Fibroblast of villous mesenchyme (primary cell): Measurements from ENCODE around the gene DIPK1C. TPM values are rescaled to one million over a fixed set of nuclear protein-coding genes. Genes with fewer than 3 reads are reported as not detected.

ENCODE experiments used
- DNase-seq: peaks from one replicate; pipeline ENCODE4 v3.0.0-alpha.2; 2010; ENCODE audit warnings: low read depth
- H3K4me3 ChIP-seq: 2 replicates; pipeline ENCODE4 v1.5.1; 2011; ENCODE audit warnings: low read depth, mild to moderate bottlenecking, low read length
- total RNA-seq: library from RNA; depleted of rRNA; stranded (reverse); fragments of >200 nt; gene quantifications from 2 replicates; pipeline ENCODE4 v1.2.3, GENCODE V29; 2012
- TF ChIP-seq, protein P1 (sequence below): IDR thresholded peaks from 2 replicates; pipeline ENCODE4 v1.5.1; 2012; ENCODE audit warnings: low read depth, mild to moderate bottlenecking, low read length; ENCODE audit not compliant: insufficient read depth

DIPK1C gene
- total RNA-seq, 1 donor, result not detected

DNA sequence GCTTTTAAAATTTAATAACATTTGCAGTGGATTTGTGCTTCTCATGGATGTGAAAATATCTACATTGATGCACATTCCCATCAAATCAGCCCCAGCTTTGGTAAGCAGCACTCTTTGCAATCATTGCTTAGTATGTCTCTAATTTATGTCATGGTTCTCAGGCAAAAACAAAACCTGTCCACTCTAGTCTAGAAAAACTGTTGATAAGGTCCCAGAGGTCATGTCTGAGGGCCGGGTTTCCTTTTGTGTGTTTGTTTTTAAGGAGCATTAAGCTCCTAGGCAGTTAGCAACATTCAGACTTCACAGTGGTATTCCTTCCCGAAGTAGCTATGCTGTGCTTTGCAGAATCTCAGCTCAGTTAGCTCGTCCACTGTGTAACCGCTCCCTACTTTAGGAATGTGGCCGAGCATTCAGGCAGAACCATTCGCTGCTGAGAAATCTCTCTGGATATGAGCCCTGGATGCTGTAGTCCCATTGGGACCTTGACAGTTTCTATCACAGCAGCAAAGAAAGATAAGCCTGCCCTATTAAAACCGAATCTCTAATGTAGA is 4.0 kb downstream of the DIPK1C start:
- H3K4me3 ChIP-seq, result no peak overlapping the region
- TF ChIP-seq, protein P1, sequence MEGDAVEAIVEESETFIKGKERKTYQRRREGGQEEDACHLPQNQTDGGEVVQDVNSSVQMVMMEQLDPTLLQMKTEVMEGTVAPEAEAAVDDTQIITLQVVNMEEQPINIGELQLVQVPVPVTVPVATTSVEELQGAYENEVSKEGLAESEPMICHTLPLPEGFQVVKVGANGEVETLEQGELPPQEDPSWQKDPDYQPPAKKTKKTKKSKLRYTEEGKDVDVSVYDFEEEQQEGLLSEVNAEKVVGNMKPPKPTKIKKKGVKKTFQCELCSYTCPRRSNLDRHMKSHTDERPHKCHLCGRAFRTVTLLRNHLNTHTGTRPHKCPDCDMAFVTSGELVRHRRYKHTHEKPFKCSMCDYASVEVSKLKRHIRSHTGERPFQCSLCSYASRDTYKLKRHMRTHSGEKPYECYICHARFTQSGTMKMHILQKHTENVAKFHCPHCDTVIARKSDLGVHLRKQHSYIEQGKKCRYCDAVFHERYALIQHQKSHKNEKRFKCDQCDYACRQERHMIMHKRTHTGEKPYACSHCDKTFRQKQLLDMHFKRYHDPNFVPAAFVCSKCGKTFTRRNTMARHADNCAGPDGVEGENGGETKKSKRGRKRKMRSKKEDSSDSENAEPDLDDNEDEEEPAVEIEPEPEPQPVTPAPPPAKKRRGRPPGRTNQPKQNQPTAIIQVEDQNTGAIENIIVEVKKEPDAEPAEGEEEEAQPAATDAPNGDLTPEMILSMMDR, result no peak
- no peak for DNase-seq

DNA sequence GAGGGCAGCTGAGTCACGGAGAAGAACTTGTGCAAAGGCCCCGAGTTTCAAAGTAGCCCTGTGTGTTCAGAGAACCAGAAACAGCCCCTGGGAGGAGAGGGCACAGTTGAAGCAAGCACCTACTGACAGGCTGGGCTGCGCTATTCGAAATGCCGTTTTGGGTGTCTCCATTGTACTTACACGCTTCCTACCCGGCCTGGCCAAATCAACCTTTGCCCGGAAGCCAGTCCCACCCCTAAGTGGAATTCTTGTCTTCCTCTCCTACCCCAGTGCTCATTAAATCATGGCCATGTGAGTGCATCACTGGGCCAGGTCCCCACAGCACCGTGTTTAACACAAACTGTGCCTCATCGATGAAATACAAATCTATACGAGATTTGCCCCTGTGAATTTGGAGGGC is 6.0 kb downstream of the DIPK1C start:
- H3K4me3 ChIP-seq, result no peak overlapping the region
- TF ChIP-seq, protein P1, result no peak
- DNase-seq, result no peak

DNA sequence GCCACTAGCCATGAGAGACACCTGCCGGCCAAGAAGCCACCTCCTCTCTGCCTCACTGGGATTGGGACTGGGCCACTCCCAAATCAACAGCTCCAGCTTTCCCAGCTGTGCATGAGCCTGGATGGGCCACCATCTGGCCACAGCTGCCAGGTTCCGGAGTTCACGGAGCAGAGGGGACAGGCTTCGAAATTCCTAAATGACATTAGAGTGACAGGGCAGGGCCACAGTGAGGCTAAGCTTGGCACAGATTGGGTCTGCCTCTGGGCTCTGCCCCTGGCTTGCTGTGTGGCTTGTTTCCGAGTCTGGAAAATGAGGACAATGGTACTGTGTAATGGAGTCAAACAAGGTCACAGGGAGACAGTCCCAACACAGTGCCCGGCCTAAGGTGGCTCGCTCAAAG is 6.5 kb downstream of the DIPK1C start:
- no peak for DNase-seq
- no peak overlapping the region for H3K4me3 ChIP-seq
- TF ChIP-seq, protein P1, result no peak

DNA sequence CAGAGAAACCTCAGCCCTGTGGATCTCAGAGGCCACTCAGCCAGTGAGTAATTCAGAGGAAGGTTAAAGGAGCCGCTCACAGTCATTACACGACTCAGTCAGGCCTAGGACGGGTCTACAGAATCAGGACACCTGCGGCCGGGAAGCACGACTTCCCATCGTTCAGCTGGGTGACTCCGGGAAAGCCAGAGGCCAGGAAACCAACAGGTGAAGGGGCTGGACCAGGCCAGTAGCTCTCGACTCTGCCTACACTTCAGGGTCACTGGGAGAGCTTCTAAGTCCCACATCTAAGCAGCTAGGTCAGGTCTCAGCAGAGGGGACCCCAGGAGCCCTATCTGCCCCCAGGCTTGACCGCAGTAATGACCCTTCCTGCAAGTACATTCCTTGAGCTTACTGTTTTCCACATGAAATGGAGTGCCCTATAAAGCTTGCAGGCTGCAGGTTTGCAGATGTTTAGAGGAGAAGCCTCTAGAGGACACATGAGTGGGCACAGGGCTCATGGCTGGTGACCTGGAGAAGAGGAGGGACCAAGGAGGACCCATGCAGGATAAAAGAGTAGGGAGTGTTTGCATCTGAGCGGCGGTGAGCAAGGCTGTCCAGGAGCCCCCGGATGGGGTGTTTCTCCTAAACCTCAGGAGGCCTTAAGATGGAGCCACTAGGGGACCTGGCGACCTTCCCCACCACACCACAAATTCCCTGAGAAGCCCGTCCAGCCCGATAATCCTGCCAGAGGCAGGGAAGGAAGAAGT is 9.5 kb downstream of the DIPK1C start:
- TF ChIP-seq, protein P1, result no peak
- no peak overlapping the region for H3K4me3 ChIP-seq
- no peak for DNase-seq

DNA sequence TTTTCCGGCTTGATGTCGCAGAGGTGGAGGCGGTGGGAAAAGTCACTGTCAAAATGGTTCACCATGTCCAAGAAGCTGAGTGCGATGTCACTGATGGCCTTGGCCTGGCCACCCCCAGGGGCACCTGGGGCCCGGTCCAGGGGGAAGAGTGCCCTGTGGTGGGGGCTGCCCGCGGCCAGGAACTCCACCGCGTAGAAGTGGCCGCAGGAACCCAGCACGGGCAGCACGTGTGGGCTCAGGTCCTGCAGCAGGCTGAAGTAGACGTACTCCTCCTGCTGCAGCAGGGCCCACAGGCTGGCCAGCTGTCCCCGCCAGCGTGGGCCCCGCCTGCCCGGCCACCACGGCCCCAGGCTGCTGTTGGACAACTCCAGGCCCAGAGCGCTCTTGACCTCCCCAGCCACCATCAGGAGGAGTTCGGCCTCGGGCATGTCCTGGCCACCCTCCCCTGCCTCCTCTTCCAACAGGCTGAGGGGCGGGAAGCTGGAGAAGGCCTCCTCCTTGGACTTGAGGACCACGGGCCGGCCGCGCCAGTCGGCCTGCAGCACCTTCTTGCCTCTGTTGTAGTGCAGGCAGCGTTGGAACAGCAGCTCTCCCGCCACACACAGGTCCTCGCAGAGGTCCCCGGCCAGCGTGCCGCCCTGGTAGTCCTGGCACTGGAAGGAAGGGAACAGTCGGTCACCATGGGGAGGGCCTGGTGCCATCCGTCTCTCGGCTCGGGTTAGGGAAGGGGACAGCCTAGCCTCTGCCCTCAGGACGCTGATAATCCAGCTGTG is 10.3 kb downstream of the DIPK1C start:
- TF ChIP-seq, protein P1, result no peak

DNA sequence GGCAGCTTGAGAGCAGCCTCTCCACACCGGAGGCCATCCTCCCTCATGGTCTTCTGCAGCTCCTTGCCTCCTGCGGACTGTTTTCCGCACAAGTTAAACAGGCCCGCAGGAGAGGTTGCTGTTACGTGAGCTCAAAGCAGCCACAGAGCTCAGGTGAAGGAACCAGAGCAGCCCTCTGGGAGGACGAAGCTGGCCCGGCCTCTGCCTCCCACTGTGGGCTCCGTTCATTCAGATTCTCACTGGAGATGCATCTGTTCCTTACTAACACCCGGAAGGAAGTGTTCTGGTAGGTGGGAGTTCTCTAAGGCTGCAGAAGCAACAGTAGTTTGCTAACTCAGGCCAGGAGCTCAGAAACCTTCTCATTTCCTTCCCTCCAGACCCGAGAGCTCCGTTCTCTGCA is 10.9 kb downstream of the DIPK1C start:
- DNase-seq, result no peak
- TF ChIP-seq, protein P1, result no peak
- H3K4me3 ChIP-seq, result no peak overlapping the region

More for the DNA sequence above, 10.3 kb downstream of the DIPK1C start:
- DNase-seq, result no peak
- no peak overlapping the region for H3K4me3 ChIP-seq
